Loucy (cell line): ENCODE data around the gene CYB561D2.

Experiments
- CTCF ChIP-seq: fragments of 200-600 bp; sonication (generic); conservative IDR thresholded peaks from 2 replicates; pipeline ENCODE4 v1.5.1; 2014; ENCODE audit warnings: mild to moderate bottlenecking, antibody characterized with exemption, low read length
- EZH2phosphoT487 ChIP-seq: fragments of 200-600 bp; IDR thresholded peaks from 2 replicates; pipeline ENCODE4 v1.6.1; 2018; ENCODE audit warnings: antibody characterized with exemption, mild to moderate bottlenecking, moderate library complexity, borderline replicate concordance

GRCh38 chr3:50354186-50354764, 3.6 kb downstream of the CYB561D2 start:
- TF ChIP-seq CTCF (no peak), EZH2phosphoT487 (no peak)
